Panc1 (cell line): ENCODE results near the gene SRPK1.

Experiments used
- CTCF ChIP-seq: fragments of 450-650 bp; IDR thresholded peaks from 2 replicates; pipeline ENCODE4 v1.5.1; 2017; ENCODE audit warnings: mild to moderate bottlenecking
- POLR2AphosphoS5 ChIP-seq: IDR thresholded peaks from 2 replicates; pipeline ENCODE4 v1.6.1; 2012; ENCODE audit warnings: mild to moderate bottlenecking, low read depth, low read length, moderate library complexity
- REST ChIP-seq, 2 experiments: IDR thresholded peaks; 2 replicates each; pipeline ENCODE4 v1.6.1; 2011 to 2012; ENCODE audit warnings: low read depth in 2 of 2, control low read depth in 1 of 2, low read length in 1 of 2, mild to moderate bottlenecking in 1 of 2, moderate library complexity in 1 of 2; ENCODE audit not compliant: insufficient read depth in 1 of 2
- SIN3A ChIP-seq: IDR thresholded peaks from 2 replicates; pipeline ENCODE4 v1.6.1; 2012; ENCODE audit warnings: low read depth, mild to moderate bottlenecking, low read length, moderate library complexity, borderline replicate concordance; ENCODE audit not compliant: insufficient read depth

DNA sequence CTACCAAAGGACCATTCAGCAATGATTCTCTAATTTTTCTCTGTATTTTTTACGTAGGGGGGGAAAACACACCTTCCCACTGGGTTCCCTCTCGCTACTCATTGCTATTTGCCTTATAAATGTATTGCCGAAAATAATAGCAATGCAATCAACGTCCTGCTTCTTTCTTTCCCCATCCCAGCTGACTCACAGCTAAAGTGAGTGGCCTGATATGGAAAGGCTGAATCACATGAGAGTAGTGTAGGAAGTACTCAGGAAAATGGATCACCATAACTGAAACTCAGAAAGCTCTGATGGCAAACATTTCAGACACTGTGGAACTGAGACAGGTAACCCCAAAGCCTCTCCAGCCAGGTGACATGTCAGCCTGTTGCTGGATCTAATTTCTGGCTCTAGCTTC, 49.3 kb upstream of the SRPK1 start:
- no peak for TF ChIP-seq CTCF
- TF ChIP-seq POLR2AphosphoS5 = no peak
- TF ChIP-seq SIN3A = no peak
- TF ChIP-seq REST (IDR thresholded peaks at IDR 0.05; ENCODE audit: insufficient read depth in 1 of 2, low read depth in 2 of 2, low read length in 1 of 2) = no peak
